GM21447 (cell line): Measurements from ENCODE around the gene LMBRD1.
"Not testable (repeated sequence)": the region's sequence is repeated elsewhere in the genome, so short reads cannot be mapped to it uniquely, and the experiment has no call there.

ENCODE experiments used
- ATAC-seq: cut with Tn5 transposase; IDR thresholded peaks from one replicate; pipeline ENCODE4 v1.9.1; 2021; ENCODE audit not compliant: unreplicated experiment

LMBRD1 gene

DNA sequence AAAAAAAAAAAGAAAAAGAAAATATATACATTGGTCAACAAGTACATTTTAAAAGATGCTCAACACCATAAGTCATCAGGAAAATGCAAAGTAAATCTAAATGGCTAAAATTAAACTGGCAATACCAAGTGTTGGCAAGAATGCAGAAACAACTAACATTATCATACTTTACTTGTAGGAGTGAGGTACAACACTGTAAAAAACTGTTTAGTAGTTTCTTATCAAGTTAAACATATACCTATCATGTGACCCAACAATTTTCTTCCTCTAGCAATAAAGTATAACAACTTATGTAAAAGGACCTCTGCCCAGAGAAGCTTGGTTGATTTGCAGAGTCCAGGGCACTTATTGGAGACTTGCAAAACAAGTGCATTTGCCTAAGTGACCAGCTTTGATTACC lies 40.4 kb downstream of the LMBRD1 start:
- no peak for ATAC-seq

DNA sequence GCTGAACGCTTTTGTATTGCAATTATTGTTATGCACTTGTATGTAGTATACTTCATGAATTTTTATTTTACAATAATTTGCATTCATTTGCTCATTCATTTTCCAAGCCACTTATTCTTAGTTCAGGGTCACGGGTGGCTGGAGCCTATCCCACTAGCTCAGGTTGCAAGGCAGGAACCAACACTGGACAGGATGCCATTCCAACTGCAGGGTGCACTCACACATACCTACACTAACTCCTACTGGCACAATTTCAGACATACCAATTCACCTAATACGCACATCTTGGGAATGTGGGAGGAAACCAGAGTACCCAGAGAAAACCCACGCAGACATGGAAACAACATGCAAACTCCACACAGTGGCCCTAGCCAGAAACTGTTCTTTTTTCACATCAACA lies 61.8 kb downstream of the LMBRD1 start:
- ATAC-seq = no peak

DNA sequence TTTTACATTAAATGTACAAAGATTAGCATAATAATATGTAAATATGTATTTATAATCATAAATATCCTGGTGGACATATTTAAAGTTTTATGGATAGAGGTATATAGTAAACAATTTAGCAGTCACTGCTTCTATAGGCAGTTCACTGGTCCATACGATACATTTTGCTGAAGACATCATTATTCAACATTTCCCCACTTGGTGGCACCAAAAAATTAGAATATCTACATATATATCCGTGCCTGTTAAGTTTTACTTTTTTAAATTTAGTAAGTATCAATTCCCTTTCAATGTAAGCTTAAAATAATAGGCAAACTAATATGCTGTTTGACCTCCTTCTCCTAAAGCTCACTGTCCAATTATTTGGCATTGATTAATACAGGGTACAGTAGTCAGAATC lies 64.2 kb downstream of the LMBRD1 start:
- peak; percentile 77 for ATAC-seq

GRCh38 chr6:69732045-69732444 lies 64.8 kb downstream of the LMBRD1 start:
- ATAC-seq = no peak

GRCh38 chr6:69729870-69730449 lies 66.8 kb downstream of the LMBRD1 start:
- ATAC-seq = no peak

DNA sequence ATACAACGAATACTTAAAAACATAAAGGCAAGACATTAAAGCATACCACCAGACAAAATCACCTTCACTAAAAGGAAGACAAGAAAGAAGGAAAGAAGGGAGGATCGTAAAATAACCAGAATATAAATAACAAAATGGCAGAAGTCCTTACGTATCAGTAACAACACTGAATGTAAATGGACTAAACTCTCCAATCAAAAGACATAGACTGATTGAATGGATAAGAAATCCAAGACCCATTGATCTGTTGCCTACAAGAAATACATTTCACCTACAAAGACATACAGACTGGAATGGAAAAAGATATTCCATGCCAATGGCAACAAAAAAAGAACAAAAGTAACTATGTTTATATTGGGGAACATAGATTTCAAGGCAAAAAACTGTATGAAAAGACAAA lies 74.1 kb downstream of the LMBRD1 start:
- ATAC-seq = no peak

GRCh38 chr6:69719602-69720193 lies 77.1 kb downstream of the LMBRD1 start:
- ATAC-seq = peak; percentile 77

DNA sequence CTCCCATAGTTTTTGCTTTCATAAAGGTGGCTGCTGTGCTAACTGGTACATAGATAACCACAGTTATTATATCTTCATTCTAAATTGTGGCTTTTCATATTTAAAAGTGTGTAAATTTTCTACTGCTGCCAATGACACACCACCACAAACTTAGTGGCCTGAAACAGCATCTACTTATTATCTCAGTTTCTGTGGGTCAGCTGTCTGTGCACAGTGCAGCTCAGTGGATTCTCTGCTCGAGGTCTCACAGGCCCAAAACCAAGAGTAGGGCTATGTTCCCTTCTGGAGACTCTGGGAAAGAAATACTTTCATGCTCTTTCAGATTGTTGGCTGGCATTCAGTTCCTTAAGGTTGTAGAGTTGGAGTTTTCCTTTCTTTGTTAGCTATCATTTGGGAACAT lies 90.1 kb downstream of the LMBRD1 start:
- no peak for ATAC-seq

- no peak for ATAC-seq
Measured at GRCh38 chr6:69705954-69706353, 90.9 kb downstream of the LMBRD1 start.

DNA sequence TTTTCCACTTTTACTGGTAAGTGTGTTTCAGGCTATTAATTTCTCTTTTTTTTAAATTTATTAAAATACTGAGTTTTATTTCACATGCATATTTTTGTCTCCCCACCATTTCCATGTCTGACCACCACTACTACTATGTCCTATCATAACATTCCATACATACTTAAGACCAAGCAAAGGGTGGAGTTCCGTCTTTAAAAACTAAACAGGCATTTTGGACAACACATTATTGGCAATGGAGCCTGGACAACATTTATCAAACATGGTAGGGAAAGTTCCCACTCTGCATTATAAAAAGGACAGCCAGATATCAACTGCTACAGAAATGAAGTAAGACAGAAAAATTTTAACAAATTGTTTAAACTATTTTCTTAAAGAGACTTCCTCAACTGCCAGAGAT lies 91.9 kb downstream of the LMBRD1 start:
- ATAC-seq = no peak

DNA sequence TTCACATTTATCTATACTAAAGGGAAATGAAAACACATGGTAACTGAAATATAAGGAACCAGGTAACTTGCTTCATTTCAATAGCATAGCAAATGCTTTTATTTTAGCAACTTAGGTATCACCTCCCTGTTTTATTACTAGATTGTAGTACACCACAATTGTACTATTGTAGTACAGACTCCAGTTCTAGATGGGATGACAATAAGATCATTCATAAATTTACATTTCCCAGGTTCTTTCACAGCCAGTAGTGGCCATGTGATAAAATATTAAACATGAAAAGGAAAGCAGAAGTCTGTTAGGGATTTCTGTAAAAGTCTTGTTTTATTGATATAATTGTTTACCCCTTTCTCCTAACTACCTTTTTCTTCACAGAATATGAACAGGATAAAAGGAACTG lies 97.2 kb downstream of the LMBRD1 start:
- no peak for ATAC-seq

GRCh38 chr6:69696273-69696672 lies 100.5 kb downstream of the LMBRD1 start:
- ATAC-seq = no peak

DNA sequence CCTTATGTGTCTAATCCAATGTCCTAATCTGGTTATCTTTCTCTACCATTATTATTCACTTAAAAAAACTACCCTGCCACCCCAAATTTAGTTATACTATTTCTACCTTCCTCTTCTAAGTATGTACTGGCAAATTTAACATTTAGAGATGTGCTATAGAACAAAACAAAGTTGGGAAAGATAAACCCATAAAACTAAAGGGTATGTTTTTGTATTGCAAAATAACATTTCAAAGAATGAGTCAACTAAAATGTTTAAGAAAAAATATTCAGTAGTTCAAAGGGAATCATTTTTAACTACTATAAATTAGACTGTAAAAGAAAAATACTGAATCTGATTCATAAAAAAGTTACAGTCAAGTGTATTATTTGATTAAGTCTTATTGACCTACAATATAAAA lies 103.0 kb downstream of the LMBRD1 start:
- ATAC-seq = no peak

- no peak for ATAC-seq
Measured at GRCh38 chr6:69690986-69691385, 105.8 kb downstream of the LMBRD1 start.

- no peak for ATAC-seq
Measured at GRCh38 chr6:69680302-69680701, 116.5 kb downstream of the LMBRD1 start.

- no peak for ATAC-seq
Measured at GRCh38 chr6:69673298-69673697, 123.5 kb downstream of the LMBRD1 start.

GRCh38 chr6:69668916-69669315 lies 127.9 kb downstream of the LMBRD1 start:
- ATAC-seq = no peak

DNA sequence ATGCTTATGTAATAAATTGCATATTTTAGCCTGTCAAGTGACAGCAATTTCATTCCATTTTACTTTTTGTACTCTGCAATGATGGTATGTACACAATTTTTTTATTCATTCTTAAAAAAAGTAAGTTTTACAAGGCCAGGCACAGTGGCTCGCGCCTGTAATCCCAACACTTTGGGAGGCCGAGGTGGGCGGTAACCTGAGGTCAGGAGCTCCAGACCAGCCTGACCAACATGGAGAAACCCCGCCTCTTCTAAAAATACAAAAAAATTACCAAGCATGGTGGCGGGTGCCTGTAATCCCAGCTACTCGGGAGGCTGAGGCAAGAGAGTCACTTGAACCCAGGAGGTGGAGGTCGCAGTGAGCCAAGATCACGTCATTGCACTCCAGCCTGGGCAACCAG lies 130.0 kb downstream of the LMBRD1 start:
- not testable (repeated sequence) for ATAC-seq

- ATAC-seq = no peak
Measured at GRCh38 chr6:69665437-69665836, 131.4 kb downstream of the LMBRD1 start.

- no peak for ATAC-seq
Measured at GRCh38 chr6:69664551-69664950, 132.3 kb downstream of the LMBRD1 start.

GRCh38 chr6:69663215-69663614 lies 133.6 kb downstream of the LMBRD1 start:
- no peak for ATAC-seq

DNA sequence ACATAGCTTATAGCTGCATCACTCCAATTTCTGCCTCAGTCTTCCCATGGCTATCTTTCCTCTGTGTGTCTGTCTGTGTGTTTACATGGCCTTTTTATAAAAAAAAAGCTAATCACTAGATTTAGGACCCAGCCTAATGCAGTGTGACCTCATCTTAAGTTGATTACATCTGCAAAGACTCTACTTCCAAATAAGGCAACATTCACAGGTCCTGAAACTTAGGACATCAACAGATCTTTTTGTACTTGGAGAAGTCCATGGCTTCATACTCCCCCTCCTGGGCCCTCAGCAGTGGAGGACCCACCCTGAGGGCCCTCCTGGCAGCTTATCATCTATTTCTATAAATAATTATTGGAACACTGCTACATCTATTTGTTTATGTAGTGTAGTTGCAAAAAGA lies 146.1 kb downstream of the LMBRD1 start:
- ATAC-seq = no peak

DNA sequence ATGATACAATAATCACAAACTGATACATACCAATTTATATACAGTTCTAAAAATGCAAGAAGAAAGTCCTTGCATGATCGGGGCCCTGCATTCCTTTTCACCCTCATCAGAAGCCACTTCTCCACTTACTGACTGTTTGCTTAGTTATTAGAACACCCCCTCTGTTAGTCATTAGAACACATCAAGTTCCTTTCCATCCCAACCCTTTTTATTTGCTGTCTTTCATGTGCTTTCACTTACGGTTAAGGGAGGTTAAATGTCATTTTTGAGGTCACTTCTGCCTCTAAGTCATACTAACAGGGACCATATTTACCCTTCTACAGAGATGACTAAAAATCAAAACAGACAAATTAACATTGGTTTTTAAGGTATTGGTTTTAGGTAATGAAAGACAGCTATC lies 149.1 kb downstream of the LMBRD1 start:
- ATAC-seq = no peak
